ENCODE measurements around the gene SELENOT. TPM values are rescaled to one million over a fixed set of nuclear protein-coding genes. Genes with fewer than 3 reads are reported as not detected.
"Not testable (repeated sequence)": the region's sequence is repeated elsewhere in the genome, so short reads cannot be mapped to it uniquely, and the experiment has no call there.

Gene SELENOT
- total RNA-seq, 2 donors from 2014 or later = 70.8 to 75.9 TPM

DNA sequence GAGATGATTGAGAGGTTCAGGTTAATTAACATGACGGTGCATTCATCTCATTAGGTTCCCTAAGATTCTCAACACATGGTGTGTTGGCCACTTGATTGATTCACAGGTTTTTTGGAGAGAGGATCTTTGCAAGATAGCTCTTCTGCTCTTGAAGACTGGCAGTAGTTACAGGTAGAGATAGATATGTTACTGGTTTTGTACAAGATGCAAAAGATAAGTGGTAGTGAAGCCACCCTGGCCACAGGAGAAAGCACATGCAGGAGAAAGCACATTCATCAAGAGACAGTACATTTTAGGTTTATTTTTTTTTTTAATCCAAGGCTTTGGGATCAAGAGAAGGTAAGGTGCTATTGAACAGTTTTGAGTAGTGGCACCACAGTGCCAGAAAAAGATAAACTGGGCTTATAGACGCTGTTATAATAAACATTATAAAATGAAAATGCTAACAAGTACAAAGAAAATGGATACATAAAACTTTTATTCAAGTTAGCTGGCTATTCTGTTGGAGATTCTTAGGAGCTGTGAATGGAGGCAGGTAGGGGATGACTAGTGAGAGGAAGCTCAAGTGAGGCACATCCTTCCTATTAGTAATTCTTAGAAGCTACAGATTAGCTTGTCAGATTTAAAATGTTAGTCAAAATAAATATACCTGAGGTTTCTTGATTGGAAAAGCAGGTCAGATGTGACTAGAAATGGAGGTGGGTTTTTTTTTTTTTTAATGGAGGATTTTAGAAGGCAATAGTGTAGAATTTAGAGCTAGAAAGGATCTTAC, 10.8 kb downstream of the SELENOT start:
- Histone ChIP-seq H3K4me3 (ENCODE audit: low read length) (no peak overlapping the region), H3K9me3 (ENCODE audit: control insufficient read depth, low read length) (peaks cover 28% of the 10 kb centered on the region), H3K9ac (ENCODE audit: extremely low read depth, low read length, poor library complexity, severe bottlenecking) (no peak overlapping the region), H3K27me3 (ENCODE audit: control insufficient read depth, insufficient read depth, low read length, poor library complexity, severe bottlenecking) (no peaks in the 10 kb centered on the region), H3K4me1 (ENCODE audit: control insufficient read depth, insufficient read depth, low read length) (peaks cover 6% of the 10 kb centered on the region), H3K27ac (ENCODE audit: low read depth, low read length) (no peak overlapping the region), H3K36me3 (ENCODE audit: control insufficient read depth, insufficient read depth, low read length) (peaks cover 62% of the 10 kb centered on the region)
- 90% methylated on average over 2 of the region's 2 CpGs; no CpG with 5 or more reads in 1 of the 2 experiments for WGBS, 2 experiments (ENCODE audit: insufficient coverage in 1 of 2, insufficient read length in 1 of 2)
- Mint-ChIP-seq H3K4me3 (no peak overlapping the region), H3K36me3 (ENCODE audit: low read depth) (peaks cover 50% of the 10 kb centered on the region), H3K27ac (no peak overlapping the region), H3K9me3 (peaks cover 13% of the 10 kb centered on the region), H3K4me1 (peaks cover 14% of the 10 kb centered on the region), H3K27me3 (ENCODE audit: insufficient read depth) (no peaks in the 10 kb centered on the region)
- TF ChIP-seq, protein P1, sequence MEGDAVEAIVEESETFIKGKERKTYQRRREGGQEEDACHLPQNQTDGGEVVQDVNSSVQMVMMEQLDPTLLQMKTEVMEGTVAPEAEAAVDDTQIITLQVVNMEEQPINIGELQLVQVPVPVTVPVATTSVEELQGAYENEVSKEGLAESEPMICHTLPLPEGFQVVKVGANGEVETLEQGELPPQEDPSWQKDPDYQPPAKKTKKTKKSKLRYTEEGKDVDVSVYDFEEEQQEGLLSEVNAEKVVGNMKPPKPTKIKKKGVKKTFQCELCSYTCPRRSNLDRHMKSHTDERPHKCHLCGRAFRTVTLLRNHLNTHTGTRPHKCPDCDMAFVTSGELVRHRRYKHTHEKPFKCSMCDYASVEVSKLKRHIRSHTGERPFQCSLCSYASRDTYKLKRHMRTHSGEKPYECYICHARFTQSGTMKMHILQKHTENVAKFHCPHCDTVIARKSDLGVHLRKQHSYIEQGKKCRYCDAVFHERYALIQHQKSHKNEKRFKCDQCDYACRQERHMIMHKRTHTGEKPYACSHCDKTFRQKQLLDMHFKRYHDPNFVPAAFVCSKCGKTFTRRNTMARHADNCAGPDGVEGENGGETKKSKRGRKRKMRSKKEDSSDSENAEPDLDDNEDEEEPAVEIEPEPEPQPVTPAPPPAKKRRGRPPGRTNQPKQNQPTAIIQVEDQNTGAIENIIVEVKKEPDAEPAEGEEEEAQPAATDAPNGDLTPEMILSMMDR (conservative IDR thresholded peaks at IDR 0.05) = no peak
- no peak for DNase-seq

DNA sequence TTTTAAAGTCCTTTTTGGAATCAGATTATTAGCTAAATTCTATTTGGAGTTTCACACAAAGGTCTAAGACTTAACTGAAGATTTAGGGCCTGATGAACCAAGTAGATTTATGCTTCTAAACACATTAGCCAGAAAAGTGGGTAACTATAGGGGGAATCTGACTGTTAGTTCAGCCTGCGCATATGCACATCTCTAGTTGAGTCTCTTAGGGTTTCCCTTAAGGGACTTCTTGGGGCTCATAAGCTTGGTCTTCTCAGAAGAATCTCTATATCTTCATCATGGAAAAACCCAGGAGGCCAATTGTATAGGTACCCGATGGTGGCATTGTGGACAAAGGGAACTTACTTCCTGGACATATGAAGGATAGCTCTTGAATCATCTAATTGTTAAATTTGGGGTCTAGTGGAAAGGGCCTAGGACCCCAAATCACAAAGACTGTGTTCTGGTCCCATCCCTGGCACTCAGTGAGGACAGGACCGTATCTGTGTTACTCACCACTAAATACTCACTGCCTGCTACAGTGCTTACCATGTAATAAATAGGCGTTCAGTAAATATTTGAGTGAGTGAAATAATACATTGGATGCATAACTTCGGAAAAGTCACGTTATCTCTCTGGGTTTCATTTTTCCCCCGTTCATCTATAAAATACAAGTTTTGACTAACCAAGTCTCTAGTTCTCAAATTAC, 17.0 kb downstream of the SELENOT start:
- H3K4me3 ChIP-seq (ENCODE audit: low read length) = no peak overlapping the region
- DNase-seq = no peak
- peaks cover 44% of the 10 kb centered on the region for H3K36me3 ChIP-seq (ENCODE audit: control insufficient read depth, insufficient read depth, low read length)
- H3K27me3 ChIP-seq (ENCODE audit: control insufficient read depth, insufficient read depth, low read length, poor library complexity, severe bottlenecking) = no peaks in the 10 kb centered on the region
- Mint-ChIP-seq H3K27ac (no peak overlapping the region), H3K27me3 (ENCODE audit: insufficient read depth) (no peaks in the 10 kb centered on the region), H3K4me1 (peaks cover 27% of the 10 kb centered on the region), H3K36me3 (ENCODE audit: low read depth) (peaks cover 22% of the 10 kb centered on the region), H3K9me3 (peaks cover 4% of the 10 kb centered on the region), H3K4me3 (no peak overlapping the region)
- TF ChIP-seq, protein P1 (conservative IDR thresholded peaks at IDR 0.05) = no peak
- H3K27ac ChIP-seq (ENCODE audit: low read depth, low read length) = no peak overlapping the region
- H3K4me1 ChIP-seq (ENCODE audit: control insufficient read depth, insufficient read depth, low read length) = peaks cover 6% of the 10 kb centered on the region
- no peak overlapping the region for H3K9ac ChIP-seq (ENCODE audit: extremely low read depth, low read length, poor library complexity, severe bottlenecking)
- 100% methylated on average over 2 to 7 of the region's 7 CpGs for WGBS, 2 experiments (ENCODE audit: insufficient coverage in 1 of 2, insufficient read length in 1 of 2)
- H3K9me3 ChIP-seq (ENCODE audit: control insufficient read depth, low read length) = peaks cover 5% of the 10 kb centered on the region

DNA sequence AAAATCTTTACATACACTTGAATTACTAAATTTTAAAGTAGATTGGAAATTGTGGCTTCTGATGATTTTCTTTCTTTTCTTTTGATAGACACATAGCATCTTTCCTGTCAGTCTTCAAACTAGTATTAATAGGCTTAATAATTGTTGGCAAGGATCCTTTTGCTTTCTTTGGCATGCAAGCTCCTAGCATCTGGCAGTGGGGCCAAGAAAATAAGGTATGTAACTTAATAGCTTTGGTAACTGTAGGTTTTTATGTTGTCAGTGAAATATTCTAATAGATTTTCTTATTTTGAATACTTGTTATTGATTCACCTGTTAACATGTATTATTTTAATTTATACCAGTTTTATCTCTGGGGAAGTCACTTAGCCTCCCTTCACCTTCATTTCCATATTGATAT, 19.8 kb downstream of the SELENOT start:
- not testable (repeated sequence) for H3K27me3 ChIP-seq (ENCODE audit: control insufficient read depth, insufficient read depth, low read length, poor library complexity, severe bottlenecking); H3K4me1 ChIP-seq (ENCODE audit: control insufficient read depth, insufficient read depth, low read length); H3K27ac ChIP-seq (ENCODE audit: low read depth, low read length); H3K9me3 Mint-ChIP-seq; H3K27me3 Mint-ChIP-seq (ENCODE audit: insufficient read depth); H3K4me3 Mint-ChIP-seq; H3K4me3 ChIP-seq (ENCODE audit: low read length); H3K27ac Mint-ChIP-seq; DNase-seq; H3K9me3 ChIP-seq (ENCODE audit: control insufficient read depth, low read length); H3K9ac ChIP-seq (ENCODE audit: extremely low read depth, low read length, poor library complexity, severe bottlenecking)
- peaks cover 54% of the 10 kb centered on the region for H3K36me3 ChIP-seq (ENCODE audit: control insufficient read depth, insufficient read depth, low read length)
- peaks cover 37% of the 10 kb centered on the region for H3K36me3 Mint-ChIP-seq (ENCODE audit: low read depth)
- peaks cover 36% of the 10 kb centered on the region for H3K4me1 Mint-ChIP-seq

Measured in endodermal cell (in vitro differentiated cells).